Measurements from ENCODE around the gene CMTR1.

Gene CMTR1

GRCh38 chr6:37523412-37523811 lies 90.4 kb downstream of the CMTR1 start:
- ChIA-PET POLR2A (no interaction called here), CTCF (no interaction called here)
- DNase-seq (ENCODE audit: low read depth, low spot score) = no peak
- TF ChIP-seq CTCF (IDR thresholded peaks at IDR 0.05; ENCODE audit: insufficient read depth, low read length, missing control alignments) = no peak
- no peak overlapping the region for H3K4me3 ChIP-seq (ENCODE audit: low read depth, low read length)

- CTCF ChIA-PET = interaction anchor here (0.9 kb wide), 2 partner anchors 23 to 41 kb away, joined by 3 read pairs; no protein-coding TSS in a partner anchor
- no peak overlapping the region for H3K4me3 ChIP-seq (ENCODE audit: low read depth, low read length)
- no peak for DNase-seq (ENCODE audit: low read depth, low spot score)
- POLR2A ChIA-PET = no interaction called here
- no peak for TF ChIP-seq CTCF (IDR thresholded peaks at IDR 0.05; ENCODE audit: insufficient read depth, low read length, missing control alignments)
These were observed 91.3 kb downstream of the CMTR1 start for GRCh38 chr6:37524025-37524969.

GRCh38 chr6:37524970-37525318 lies 91.9 kb downstream of the CMTR1 start:
- DNase-seq (ENCODE audit: low read depth, low spot score) = no peak
- ChIA-PET CTCF (interaction anchor here (0.9 to 1.4 kb wide), 3 partner anchors 14 to 41 kb away, joined by 3 read pairs; no protein-coding TSS in a partner anchor), POLR2A (no interaction called here)
- no peak for TF ChIP-seq CTCF (IDR thresholded peaks at IDR 0.05; ENCODE audit: insufficient read depth, low read length, missing control alignments)
- no peak overlapping the region for H3K4me3 ChIP-seq (ENCODE audit: low read depth, low read length)

GRCh38 chr6:37525460-37526357 lies 92.7 kb downstream of the CMTR1 start:
- H3K4me3 ChIP-seq (ENCODE audit: low read depth, low read length) = no peak overlapping the region
- POLR2A ChIA-PET = no interaction called here
- CTCF ChIA-PET = interaction anchor here (0.9 to 1.4 kb wide), 2 partner anchors 13 to 21 kb away, joined by 3 read pairs; no protein-coding TSS in a partner anchor
- no peak for DNase-seq (ENCODE audit: low read depth, low spot score)
- TF ChIP-seq CTCF (IDR thresholded peaks at IDR 0.05; ENCODE audit: insufficient read depth, low read length, missing control alignments) = no peak

GRCh38 chr6:37528541-37528940 lies 95.5 kb downstream of the CMTR1 start:
- ChIA-PET POLR2A (no interaction called here), CTCF (interaction anchor here (1.0 kb wide), 1 partner anchor 203 kb away, joined by 3 read pairs; no protein-coding TSS in a partner anchor)
- no peak overlapping the region for H3K4me3 ChIP-seq (ENCODE audit: low read depth, low read length)
- TF ChIP-seq CTCF (IDR thresholded peaks at IDR 0.05; ENCODE audit: insufficient read depth, low read length, missing control alignments) = no peak
- DNase-seq (ENCODE audit: low read depth, low spot score) = no peak

- no peak overlapping the region for H3K4me3 ChIP-seq (ENCODE audit: low read depth, low read length)
- no peak for DNase-seq (ENCODE audit: low read depth, low spot score)
- ChIA-PET POLR2A (no interaction called here), CTCF (interaction anchor here (2.1 kb wide), 1 partner anchor 162 kb away, joined by 8 read pairs; no protein-coding TSS in a partner anchor)
- no peak for TF ChIP-seq CTCF (IDR thresholded peaks at IDR 0.05; ENCODE audit: insufficient read depth, low read length, missing control alignments)
These were observed 97.3 kb downstream of the CMTR1 start for GRCh38 chr6:37530297-37530696.
